NT2/D1 (cell line): ENCODE measurements around the gene VAV2.

Experiments
- SUZ12 ChIP-seq: IDR thresholded peaks from 2 replicates; pipeline ENCODE4 v1.6.1; 2011; ENCODE audit not compliant: insufficient read length, insufficient read depth; ENCODE audit errors: extremely low read depth
- YY1 ChIP-seq: IDR thresholded peaks from 2 replicates; pipeline ENCODE4 v1.6.1; 2011; ENCODE audit not compliant: insufficient read length, insufficient read depth
- ZNF274 ChIP-seq: IDR thresholded peaks from 2 replicates; pipeline ENCODE4 v1.6.1; 2011; ENCODE audit warnings: mild to moderate bottlenecking, low read depth, low read length

DNA sequence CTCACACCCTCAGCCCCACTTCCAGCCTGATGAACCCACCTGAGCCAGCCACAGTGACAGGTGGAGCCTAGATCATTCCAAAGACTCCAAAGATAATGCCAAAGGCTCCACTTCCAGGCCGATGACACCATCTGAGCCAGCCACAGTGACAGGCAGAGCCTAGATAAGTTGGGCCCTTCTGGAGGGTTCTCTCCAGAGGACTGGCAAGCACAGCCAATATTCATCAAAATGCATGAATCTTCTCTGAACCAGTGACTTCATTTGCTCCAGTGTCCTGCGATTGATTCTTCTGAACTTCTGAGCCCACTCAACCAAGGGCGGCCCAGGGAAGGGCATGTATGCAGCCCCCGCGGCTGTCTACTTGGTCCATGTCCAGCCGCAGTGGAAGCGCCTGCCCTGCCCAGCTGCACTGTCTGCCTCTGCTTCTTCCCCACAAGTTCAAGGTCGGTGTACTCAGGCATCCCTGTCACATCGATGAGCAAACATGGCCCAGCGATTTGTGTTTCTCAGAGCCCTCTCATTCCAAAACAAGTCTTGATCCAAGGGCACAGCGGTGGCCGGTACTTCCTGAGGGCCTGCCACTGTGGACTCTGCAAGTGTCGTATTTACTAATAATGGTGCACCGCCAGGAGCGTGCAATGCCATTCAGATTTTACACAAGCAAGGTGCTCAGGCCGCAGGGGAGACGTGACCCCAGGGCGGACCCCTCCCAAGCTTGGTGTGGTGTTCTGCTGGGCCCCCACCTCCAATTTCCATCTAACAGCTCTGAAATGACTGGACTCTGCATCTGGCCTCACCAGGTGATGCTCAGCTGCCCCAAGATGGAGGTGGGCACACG is 107.0 kb downstream of the VAV2 start:
- no peak for TF ChIP-seq ZNF274
- TF ChIP-seq YY1 = no peak
- TF ChIP-seq SUZ12 = no peak
